Tibial nerve (tissue), 4 donors: ENCODE data around the gene CNIH3.

ENCODE experiments used
- EP300 ChIP-seq, 2 donors: sonication (generic); formaldehyde crosslinking; IDR thresholded peaks; one replicate each; pipeline ENCODE4 v1.6.1; 2017; ENCODE audit warnings: antibody characterized with exemption in 2 of 2, mild to moderate bottlenecking in 1 of 2
- TF ChIP-seq, protein P1 (sequence below), 5 experiments: fragments of 200-600 bp in 3 of 5; fragments of 450-650 bp in 2 of 5; sonication (generic) in 3 of 5; IDR thresholded peaks; one replicate each; pipeline ENCODE4 v1.5.1; 2016 to 2019; ENCODE audit warnings: antibody characterized with exemption in 5 of 5, mild to moderate bottlenecking in 3 of 5, moderate library complexity in 2 of 5

GRCh38 chr1:224650290-224650689 lies 34.2 kb downstream of the CNIH3 start:
- TF ChIP-seq, protein P1, sequence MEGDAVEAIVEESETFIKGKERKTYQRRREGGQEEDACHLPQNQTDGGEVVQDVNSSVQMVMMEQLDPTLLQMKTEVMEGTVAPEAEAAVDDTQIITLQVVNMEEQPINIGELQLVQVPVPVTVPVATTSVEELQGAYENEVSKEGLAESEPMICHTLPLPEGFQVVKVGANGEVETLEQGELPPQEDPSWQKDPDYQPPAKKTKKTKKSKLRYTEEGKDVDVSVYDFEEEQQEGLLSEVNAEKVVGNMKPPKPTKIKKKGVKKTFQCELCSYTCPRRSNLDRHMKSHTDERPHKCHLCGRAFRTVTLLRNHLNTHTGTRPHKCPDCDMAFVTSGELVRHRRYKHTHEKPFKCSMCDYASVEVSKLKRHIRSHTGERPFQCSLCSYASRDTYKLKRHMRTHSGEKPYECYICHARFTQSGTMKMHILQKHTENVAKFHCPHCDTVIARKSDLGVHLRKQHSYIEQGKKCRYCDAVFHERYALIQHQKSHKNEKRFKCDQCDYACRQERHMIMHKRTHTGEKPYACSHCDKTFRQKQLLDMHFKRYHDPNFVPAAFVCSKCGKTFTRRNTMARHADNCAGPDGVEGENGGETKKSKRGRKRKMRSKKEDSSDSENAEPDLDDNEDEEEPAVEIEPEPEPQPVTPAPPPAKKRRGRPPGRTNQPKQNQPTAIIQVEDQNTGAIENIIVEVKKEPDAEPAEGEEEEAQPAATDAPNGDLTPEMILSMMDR (IDR thresholded peaks at IDR 0.05), result no peak
- no peak for TF ChIP-seq EP300 (IDR thresholded peaks at IDR 0.05)
